GM12892 (cell line): ENCODE results near the gene RTRAF.

Experiments
- POLR2A ChIP-seq: IDR thresholded peaks from 2 replicates; pipeline ENCODE4 v1.6.1; 2011; ENCODE audit warnings: low read depth, low read length, control low read depth
- TAF1 ChIP-seq: IDR thresholded peaks from 2 replicates; pipeline ENCODE4 v1.6.1; 2011; ENCODE audit warnings: low read depth, mild to moderate bottlenecking, control low read depth, low read length, borderline replicate concordance

DNA sequence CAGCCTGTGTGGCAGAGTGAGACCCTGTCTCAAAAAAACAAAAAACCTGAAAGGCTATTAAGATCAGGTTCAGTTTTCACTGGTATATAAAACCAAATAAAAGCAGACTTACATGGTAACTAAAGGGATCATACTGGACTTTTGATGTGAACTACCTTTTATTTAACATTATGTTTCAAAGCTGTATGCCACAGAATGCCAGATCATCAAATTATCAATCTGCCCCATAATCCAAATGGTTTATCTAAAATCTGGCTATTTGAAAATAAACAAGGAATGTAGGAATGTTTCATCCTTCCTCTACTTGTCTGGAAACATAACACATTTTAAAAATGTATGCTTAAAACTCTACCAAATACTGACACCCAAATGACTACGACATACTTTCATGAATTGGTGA lies 65.3 kb downstream of the RTRAF start:
- TF ChIP-seq POLR2A (no peak), TAF1 (no peak)
